Astrocyte (in vitro differentiated cells and primary cell): ENCODE results near the gene PLOD1. TPM values are rescaled to one million over a fixed set of nuclear protein-coding genes. Genes with fewer than 3 reads are reported as not detected.
A peak's percentile ranks its signal among the peaks of the same experiment; 100 is the strongest.
"Not testable (repeated sequence)": the region's sequence is repeated elsewhere in the genome, so short reads cannot be mapped to it uniquely, and the experiment has no call there.

Source experiments
- DNase-seq: peaks from one replicate; pipeline ENCODE4 v3.0.0-alpha.2; 2010; ENCODE audit warnings: low read depth
- FAIRE-seq: peaks from 2 replicates; lab custom pipeline; 2011; peaks lifted over from hg19 to GRCh38; lab: Jason Lieb, UNC
- H2AFZ ChIP-seq: 2 replicates; pipeline ENCODE4 v1.6.0; 2012; ENCODE audit warnings: low read depth, low read length, inconsistent platforms
- H3K27ac ChIP-seq: 2 replicates; pipeline ENCODE4 v1.5.1; 2011; ENCODE audit warnings: low read depth, low read length, inconsistent platforms
- H3K27me3 ChIP-seq: 2 replicates; pipeline ENCODE4 v1.6.0; 2011; ENCODE audit warnings: low read length, inconsistent platforms; ENCODE audit not compliant: insufficient read depth
- H3K36me3 ChIP-seq: 2 replicates; pipeline ENCODE4 v1.5.1; 2011; ENCODE audit warnings: low read length, inconsistent platforms; ENCODE audit not compliant: insufficient read depth
- H3K4me1 ChIP-seq: 2 replicates; pipeline ENCODE4 v1.5.1; 2011; ENCODE audit warnings: low read length, inconsistent platforms; ENCODE audit not compliant: insufficient read depth
- H3K4me2 ChIP-seq: 2 replicates; pipeline ENCODE4 v1.6.0; 2012; ENCODE audit warnings: low read length, inconsistent platforms
- H3K4me3 ChIP-seq: 2 replicates; pipeline ENCODE4 v1.5.1; 2011; ENCODE audit warnings: low read depth, mild to moderate bottlenecking, low read length, inconsistent platforms; ENCODE audit not compliant: insufficient read depth
- H3K79me2 ChIP-seq: 2 replicates; pipeline ENCODE4 v1.6.0; 2012; ENCODE audit warnings: mild to moderate bottlenecking, low read length, inconsistent platforms; ENCODE audit not compliant: insufficient read depth
- H3K9ac ChIP-seq: 2 replicates; pipeline ENCODE4 v1.6.0; 2012; ENCODE audit warnings: mild to moderate bottlenecking, low read length, inconsistent platforms
- H3K9me3 ChIP-seq: 2 replicates; pipeline ENCODE4 v1.5.1; 2012; ENCODE audit warnings: low read depth, mild to moderate bottlenecking, low read length, inconsistent platforms; ENCODE audit not compliant: insufficient read depth
- H4K20me1 ChIP-seq: 2 replicates; pipeline ENCODE4 v1.6.0; 2012; ENCODE audit warnings: low read length, inconsistent platforms; ENCODE audit not compliant: insufficient read depth
- H3K27ac Mint-ChIP-seq: one replicate; pipeline ENCODE4 v1.8.0; 2021; ENCODE audit warnings: mild to moderate bottlenecking, mixed read lengths; ENCODE audit not compliant: unreplicated experiment
- H3K27me3 Mint-ChIP-seq: one replicate; pipeline ENCODE4 v1.8.0; 2021; ENCODE audit warnings: low read depth, mixed read lengths; ENCODE audit not compliant: unreplicated experiment
- H3K36me3 Mint-ChIP-seq: one replicate; pipeline ENCODE4 v1.8.0; 2021; ENCODE audit warnings: low read depth, mixed read lengths; ENCODE audit not compliant: unreplicated experiment
- H3K4me1 Mint-ChIP-seq: one replicate; pipeline ENCODE4 v1.8.0; 2021; ENCODE audit warnings: low read depth, mixed read lengths; ENCODE audit not compliant: unreplicated experiment
- H3K4me3 Mint-ChIP-seq: one replicate; pipeline ENCODE4 v1.8.0; 2021; ENCODE audit warnings: mild to moderate bottlenecking, moderate library complexity, mixed read lengths; ENCODE audit not compliant: unreplicated experiment
- H3K9me3 Mint-ChIP-seq: one replicate; pipeline ENCODE4 v1.8.0; 2021; ENCODE audit warnings: mild to moderate bottlenecking, mixed read lengths; ENCODE audit not compliant: unreplicated experiment
- CTCF ChIP-seq: IDR thresholded peaks from 2 replicates; pipeline ENCODE4 v1.5.1; 2011; ENCODE audit warnings: low read depth, mild to moderate bottlenecking, inconsistent platforms, low read length, moderate library complexity; ENCODE audit not compliant: insufficient read depth
- EZH2 ChIP-seq: IDR thresholded peaks from 2 replicates; pipeline ENCODE4 v1.6.1; 2012; ENCODE audit warnings: mild to moderate bottlenecking, low read length, inconsistent platforms; ENCODE audit not compliant: insufficient read depth
- total RNA-seq: library from RNA; stranded (reverse); gene quantifications from 2 replicates; pipeline ENCODE4 v1.2.1, GENCODE V29; 2021

Gene PLOD1
- total RNA-seq, 1 donor from 2014 or later = 375 TPM

GRCh38 chr1:11906870-11907269 is 27.6 kb upstream of the PLOD1 start:
- H3K27me3 Mint-ChIP-seq = no peaks in the 10 kb centered on the region
- peaks cover 4% of the 10 kb centered on the region for H3K4me1 ChIP-seq
- no peak overlapping the region for H3K4me3 Mint-ChIP-seq
- H4K20me1 ChIP-seq = no peaks in the 10 kb centered on the region
- H3K9ac ChIP-seq = no peak overlapping the region
- no peaks in the 10 kb centered on the region for H3K36me3 ChIP-seq
- H3K9me3 Mint-ChIP-seq = no peaks in the 10 kb centered on the region
- peaks cover 2% of the 10 kb centered on the region for H3K4me1 Mint-ChIP-seq
- H3K27ac ChIP-seq = no peak overlapping the region
- no peaks in the 10 kb centered on the region for H3K36me3 Mint-ChIP-seq
- no peak overlapping the region for H2AFZ ChIP-seq
- no peak overlapping the region for H3K4me3 ChIP-seq
- peak overlapping the region; percentile 75 for H3K27ac Mint-ChIP-seq
- DNase-seq (no peak), FAIRE-seq (no peak)
- TF ChIP-seq CTCF (no peak), EZH2 (no peak)
- H3K27me3 ChIP-seq = peaks cover 5% of the 10 kb centered on the region
- H3K9me3 ChIP-seq = no peaks in the 10 kb centered on the region
- no peaks in the 10 kb centered on the region for H3K79me2 ChIP-seq
- no peak overlapping the region for H3K4me2 ChIP-seq

- DNase-seq = peak; percentile 82
- H3K79me2 ChIP-seq = no peaks in the 10 kb centered on the region
- peak overlapping the region; percentile 60 for H3K4me2 ChIP-seq
- H3K4me3 ChIP-seq = no peak overlapping the region
- Mint-ChIP-seq H3K36me3 (no peaks in the 10 kb centered on the region), H3K9me3 (no peaks in the 10 kb centered on the region), H3K27ac (peak overlapping the region; percentile 100), H3K27me3 (no peaks in the 10 kb centered on the region), H3K4me1 (peaks cover 2% of the 10 kb centered on the region), H3K4me3 (peak overlapping the region; percentile 86)
- H2AFZ ChIP-seq = peak overlapping the region; percentile 40
- H3K4me1 ChIP-seq = peaks cover 4% of the 10 kb centered on the region
- no peaks in the 10 kb centered on the region for H4K20me1 ChIP-seq
- TF ChIP-seq EZH2 (no peak), CTCF (peak; percentile 90)
- H3K27ac ChIP-seq = peak overlapping the region; percentile 100
- H3K9me3 ChIP-seq = no peaks in the 10 kb centered on the region
- H3K9ac ChIP-seq = peak overlapping the region; percentile 90
- H3K27me3 ChIP-seq = peaks cover under 1% of the 10 kb centered on the region
- no peak for FAIRE-seq
- H3K36me3 ChIP-seq = no peaks in the 10 kb centered on the region
Observed at GRCh38 chr1:11907275-11908094, 27.0 kb upstream of the PLOD1 start.

- TF ChIP-seq EZH2 (no peak), CTCF (no peak)
- Histone ChIP-seq H3K79me2 (no peaks in the 10 kb centered on the region), H3K4me2 (peak overlapping the region; percentile 91), H3K27ac (peak overlapping the region; percentile 100), H3K4me1 (peaks cover 4% of the 10 kb centered on the region), H3K36me3 (no peaks in the 10 kb centered on the region), H3K9ac (peak overlapping the region; percentile 90), H3K9me3 (no peaks in the 10 kb centered on the region), H2AFZ (peak overlapping the region; percentile 40), H3K27me3 (no peaks in the 10 kb centered on the region), H4K20me1 (no peaks in the 10 kb centered on the region), H3K4me3 (peak overlapping the region; percentile 49)
- Mint-ChIP-seq H3K4me3 (peak overlapping the region; percentile 86), H3K27me3 (no peaks in the 10 kb centered on the region), H3K4me1 (peaks cover 2% of the 10 kb centered on the region), H3K27ac (peak overlapping the region; percentile 100), H3K36me3 (no peaks in the 10 kb centered on the region), H3K9me3 (no peaks in the 10 kb centered on the region)
- FAIRE-seq = peak; percentile 59
- peak; percentile 99 for DNase-seq
Observed at GRCh38 chr1:11908095-11908675, 26.3 kb upstream of the PLOD1 start.

- not testable (repeated sequence) for H3K9ac ChIP-seq, FAIRE-seq, H3K27me3 ChIP-seq, H3K79me2 ChIP-seq, H3K27me3 Mint-ChIP-seq, H3K4me3 ChIP-seq, H3K36me3 ChIP-seq, H3K4me2 ChIP-seq, H3K4me3 Mint-ChIP-seq, H3K4me1 ChIP-seq, H4K20me1 ChIP-seq, H3K9me3 ChIP-seq, H3K4me1 Mint-ChIP-seq, H3K36me3 Mint-ChIP-seq, H3K9me3 Mint-ChIP-seq, H2AFZ ChIP-seq, H3K27ac ChIP-seq, DNase-seq
- H3K27ac Mint-ChIP-seq = peak overlapping the region; percentile 53
Observed at GRCh38 chr1:11910914-11911228, 23.6 kb upstream of the PLOD1 start.
